GM08714 (cell line): Measurements from ENCODE around the gene PGRMC2.
"Not testable (repeated sequence)": the region's sequence is repeated elsewhere in the genome, so short reads cannot be mapped to it uniquely, and the experiment has no call there.

Experiments
- H3K4me3 ChIP-seq: fragments of 200-500 bp; sonication (Bioruptor generic); 2 replicates; pipeline ENCODE4 v1.5.1; 2014; ENCODE audit warnings: mild to moderate bottlenecking, low read length, inconsistent platforms
- ZNF274 ChIP-seq: IDR thresholded peaks from 2 replicates; pipeline ENCODE4 v1.6.1; 2012; ENCODE audit warnings: mild to moderate bottlenecking, low read depth, low read length

Gene PGRMC2

DNA sequence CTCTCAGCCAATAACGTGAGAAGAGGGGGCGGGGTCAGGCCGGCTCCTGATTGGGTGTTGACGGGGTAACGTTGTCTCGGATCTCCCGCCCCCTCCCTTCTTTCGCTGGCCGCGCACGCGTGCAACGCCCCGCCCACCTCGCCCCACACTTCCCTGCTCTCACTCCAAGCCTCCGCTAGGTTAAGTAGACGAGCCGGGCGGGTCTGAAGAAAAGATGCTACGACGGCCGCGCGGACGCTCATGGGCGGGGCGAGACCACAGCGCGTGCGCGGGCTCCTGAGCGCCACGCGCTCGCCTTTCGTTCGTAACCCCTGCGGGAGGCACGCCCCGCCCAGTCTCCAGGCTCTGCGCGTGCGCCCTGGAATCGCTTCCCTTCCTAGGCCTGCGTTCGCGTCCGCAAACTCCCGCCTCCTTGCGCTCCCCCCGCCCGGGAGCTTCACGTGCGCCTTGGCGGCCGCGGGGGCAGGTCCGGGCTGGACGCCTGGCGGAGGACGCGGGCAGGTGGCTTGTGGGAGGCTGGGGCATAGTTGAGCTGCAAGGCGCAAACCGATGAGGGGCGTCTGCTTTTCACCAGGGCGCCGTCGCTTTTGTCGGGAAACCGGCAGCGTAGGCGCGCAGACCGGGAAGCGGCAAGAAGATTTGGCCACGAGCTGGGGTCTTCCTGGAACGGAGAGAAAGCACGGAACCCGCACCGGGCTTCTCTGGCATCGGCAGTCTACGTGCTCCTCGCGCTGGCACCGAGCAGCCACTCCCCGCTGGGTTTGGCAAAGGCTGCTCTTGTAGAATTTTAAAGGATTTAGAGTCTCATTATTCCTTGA is 467 bp upstream of the PGRMC2 start:
- no peak for TF ChIP-seq ZNF274

DNA sequence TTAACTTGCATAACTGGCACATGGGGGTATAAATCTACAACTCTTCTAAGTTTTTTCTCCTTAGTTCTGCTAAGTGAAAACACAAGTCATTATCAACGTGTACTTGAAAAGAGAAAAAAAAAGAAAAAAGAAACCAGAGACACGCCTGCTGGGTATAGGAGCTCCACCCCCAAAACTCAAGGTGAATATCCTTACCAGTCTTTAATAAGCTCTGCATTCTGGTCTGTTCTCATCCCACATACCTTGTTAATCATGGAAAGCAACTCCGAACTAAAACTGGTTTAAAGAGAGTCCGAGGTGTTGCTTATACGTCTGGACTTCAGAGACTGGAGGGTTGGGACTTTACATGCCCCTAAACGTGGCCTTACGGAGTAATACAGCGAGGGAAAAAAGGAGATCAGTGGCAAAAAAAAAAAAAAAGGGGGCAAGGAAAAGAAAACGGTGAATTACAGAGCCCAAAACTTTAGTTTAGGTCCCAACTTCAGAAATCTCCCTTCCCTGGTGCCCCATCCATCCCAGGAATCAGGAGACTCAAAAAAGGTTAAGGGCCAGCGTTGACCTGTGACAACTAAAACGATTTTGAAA is 1.0 kb downstream of the PGRMC2 start:
- peak overlapping the region; percentile 97 for H3K4me3 ChIP-seq
- no peak for TF ChIP-seq ZNF274

More for the DNA sequence above, 467 bp upstream of the PGRMC2 start:
- H3K4me3 ChIP-seq, result peak overlapping the region; percentile 74

DNA sequence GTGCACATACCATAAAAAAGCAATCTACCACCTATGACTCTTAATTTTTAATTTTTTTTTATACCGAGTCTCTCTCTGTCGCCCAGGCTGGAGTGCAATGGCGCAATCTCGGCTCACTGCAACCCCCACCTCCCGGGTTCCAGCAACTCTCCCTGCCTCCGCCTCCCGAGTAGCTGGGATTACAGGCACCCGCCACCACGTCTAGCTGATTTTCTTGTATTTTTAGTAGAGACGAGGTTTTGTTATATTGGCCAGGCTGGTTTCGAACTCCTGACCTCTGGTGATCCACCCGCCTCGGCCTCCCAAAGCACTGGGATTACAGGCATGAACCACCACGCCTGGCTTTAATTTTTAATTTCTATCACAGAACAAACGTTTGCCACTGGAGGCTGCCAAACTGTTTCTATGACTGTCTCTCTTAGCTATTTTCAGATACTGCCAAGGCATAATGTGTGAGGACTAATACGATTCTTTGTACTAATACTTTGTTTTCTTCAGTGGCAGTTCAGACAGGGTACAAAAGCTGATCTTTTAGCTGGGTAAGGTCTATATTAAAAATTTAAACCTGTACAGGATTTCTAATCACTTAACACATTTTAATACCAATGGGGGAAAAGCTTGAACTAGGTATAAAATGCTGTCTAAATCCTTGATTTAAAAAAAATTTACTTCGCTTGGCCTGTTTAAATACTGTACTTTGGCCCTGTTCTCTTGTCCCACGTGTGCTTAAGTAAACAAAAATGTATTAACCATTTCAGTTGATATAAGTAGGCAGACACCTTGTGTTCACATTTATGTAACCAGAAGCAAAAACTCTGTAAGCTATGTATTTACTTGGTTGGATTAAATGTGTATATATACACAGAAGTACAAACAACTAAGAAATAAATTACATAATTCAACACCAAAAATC is 2.3 kb downstream of the PGRMC2 start:
- TF ChIP-seq ZNF274, result no peak
- H3K4me3 ChIP-seq, result peak overlapping the region; percentile 97; the same call in 1 of the 2 replicates

DNA sequence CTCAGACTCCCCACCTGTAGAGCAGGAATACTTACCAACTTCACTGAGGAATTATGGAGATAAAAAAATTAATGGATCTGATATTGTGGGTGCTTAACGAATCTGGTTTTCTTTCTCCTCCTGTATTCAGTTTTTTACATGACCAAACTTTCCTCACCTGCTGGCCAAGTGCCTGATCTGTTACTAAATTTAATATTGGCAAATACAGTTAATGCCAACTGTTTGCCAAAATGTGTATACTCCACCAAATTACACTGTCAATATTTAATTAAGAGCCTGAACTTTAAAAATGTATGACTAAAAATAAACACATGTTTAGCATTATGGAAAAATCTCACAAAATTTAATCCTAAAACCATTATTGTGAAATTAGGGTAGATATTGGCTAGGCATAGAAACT is 3.3 kb downstream of the PGRMC2 start:
- H3K4me3 ChIP-seq, result no peak overlapping the region
- no peak for TF ChIP-seq ZNF274

DNA sequence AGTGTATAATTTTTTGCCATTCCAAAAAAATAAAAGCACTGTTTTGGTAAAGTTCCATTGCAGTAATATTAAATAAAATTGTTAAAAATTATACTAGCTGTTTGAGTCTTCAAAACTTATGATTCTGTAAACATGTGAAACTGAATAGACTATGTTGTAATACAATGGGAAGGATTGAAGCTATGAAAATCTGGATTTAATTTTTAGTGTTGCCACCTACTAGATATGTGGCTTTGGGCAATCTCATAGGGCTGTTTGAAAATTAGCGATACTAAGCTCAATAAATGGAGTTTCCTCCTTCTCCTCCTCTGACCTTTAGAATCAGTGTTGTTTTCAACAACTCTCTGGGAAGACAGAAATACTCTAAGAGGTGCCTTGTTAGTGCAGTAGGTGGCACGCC is 4.5 kb downstream of the PGRMC2 start:
- no peak for TF ChIP-seq ZNF274
- H3K4me3 ChIP-seq, result no peak overlapping the region

DNA sequence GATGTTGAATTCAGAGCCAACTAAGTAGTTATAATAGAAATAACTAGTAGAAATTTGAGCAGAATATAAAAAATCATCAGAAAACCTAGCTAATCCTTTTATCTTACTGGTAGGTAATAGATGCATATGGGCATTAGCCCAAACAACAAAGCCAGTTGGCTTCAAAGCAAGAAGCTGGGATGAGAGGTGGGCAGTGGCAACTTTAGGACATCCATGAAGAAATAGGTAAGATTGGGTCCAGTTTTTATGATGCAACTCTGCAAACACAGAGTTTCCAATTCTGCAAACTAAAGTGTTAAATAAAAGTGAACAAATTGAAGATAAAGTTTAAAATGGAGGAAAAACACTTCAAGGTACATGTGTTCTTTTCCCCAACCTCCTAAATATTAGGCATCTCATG is 5.1 kb downstream of the PGRMC2 start:
- H3K4me3 ChIP-seq, result no peak overlapping the region
- no peak for TF ChIP-seq ZNF274

DNA sequence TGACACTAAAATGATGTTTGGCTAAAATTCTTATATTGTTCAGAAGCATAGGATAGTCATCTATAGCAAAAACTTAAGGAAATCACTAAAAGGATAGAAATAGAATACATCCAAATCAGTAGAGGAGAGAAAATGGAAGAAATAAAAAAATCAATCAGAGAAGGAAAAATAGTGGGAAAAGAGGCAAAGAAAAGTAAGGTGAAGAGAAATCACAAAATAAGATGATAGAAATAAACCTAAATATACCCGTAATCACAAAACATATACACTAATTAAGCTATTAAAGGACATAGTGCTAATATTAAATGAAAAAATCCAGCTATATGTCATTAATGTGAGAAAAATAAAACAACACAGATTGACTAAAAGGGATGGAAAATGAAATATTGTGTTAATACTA is 6.3 kb downstream of the PGRMC2 start:
- no peak overlapping the region for H3K4me3 ChIP-seq
- TF ChIP-seq ZNF274, result no peak

DNA sequence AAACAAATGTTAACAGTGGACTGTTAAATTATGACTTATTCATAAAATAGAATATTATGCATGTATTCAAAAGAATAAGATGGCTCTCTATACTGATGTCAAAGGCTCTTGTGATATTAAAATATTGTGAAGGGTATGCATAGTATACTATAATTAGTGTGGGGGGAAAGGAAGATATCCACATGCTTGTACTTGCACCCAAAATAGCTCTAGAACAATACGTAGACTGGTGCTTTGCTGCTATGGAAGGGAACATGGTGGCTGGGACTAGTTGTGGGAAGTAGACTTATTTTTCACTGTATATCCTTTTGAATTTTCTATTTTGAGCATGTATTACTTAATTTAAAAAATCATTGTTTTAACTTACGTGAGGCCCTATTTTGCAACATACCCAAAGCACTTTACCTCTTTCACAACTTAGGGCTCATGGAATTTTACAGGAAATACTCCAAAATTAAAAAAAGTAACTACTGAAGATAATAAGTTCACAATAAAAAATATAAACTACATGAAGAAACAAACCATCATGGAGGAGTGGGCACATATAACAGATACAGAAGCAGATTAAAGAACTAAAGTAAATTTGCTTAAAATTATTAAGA is 7.9 kb downstream of the PGRMC2 start:
- no peak for TF ChIP-seq ZNF274
- H3K4me3 ChIP-seq, result no peak overlapping the region

DNA sequence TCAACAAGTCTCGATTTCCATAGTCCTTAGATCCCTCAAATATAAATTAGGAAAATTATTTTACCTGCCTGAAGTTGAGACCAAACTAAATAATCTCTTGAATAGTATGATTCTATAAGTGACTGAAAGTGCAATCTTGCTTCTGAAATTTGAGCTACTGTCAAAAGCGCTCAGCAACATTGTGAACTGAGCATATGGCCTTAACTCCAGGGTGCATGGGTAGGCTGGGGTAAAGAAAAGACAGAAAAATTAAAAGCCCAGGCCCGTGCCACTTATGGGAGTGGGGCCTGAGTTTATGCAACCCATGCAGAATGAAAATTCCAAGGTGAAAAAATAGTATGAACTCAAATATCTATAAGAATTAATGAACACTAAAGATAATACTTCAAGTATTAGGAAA is 9.8 kb downstream of the PGRMC2 start:
- no peak for TF ChIP-seq ZNF274
- H3K4me3 ChIP-seq, result no peak overlapping the region

DNA sequence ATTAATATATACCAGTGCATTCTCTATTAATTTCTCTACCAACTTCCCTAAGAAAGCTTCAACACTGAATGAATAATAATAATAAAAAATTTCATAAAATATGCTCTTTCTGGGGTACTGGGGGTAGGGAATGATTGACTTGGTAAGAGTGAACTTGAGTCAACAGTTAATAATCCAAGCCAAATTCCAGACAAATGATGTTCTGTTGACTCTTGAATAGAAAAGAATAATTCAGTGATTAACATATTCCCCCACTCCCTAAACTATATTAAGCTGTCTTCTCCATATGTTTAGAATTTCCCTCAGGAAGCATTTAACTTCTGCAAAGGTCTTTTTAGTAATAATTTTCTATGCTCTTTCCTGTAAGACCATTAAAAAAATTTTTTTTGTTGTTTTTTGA is 12.3 kb downstream of the PGRMC2 start:
- no peak overlapping the region for H3K4me3 ChIP-seq
- no peak for TF ChIP-seq ZNF274

DNA sequence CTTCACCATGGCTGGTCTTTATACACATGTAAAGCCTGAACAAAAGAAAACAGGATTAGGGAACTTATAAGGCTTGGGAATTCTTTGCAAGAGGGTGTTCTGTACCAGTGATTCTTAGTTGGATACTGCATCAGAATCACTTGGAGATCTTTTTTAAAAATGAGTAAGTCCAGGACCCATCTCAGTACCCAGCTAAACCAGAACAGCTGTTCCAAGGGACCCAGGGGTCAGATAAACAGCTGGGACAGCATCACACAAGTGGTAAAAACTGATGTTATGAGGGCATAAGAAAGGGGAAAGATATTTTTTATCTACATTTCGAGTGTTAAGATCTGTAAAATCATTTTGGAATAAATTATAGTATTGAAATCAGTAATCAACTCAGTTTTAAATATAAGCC is 16.1 kb downstream of the PGRMC2 start:
- no peak overlapping the region for H3K4me3 ChIP-seq
- TF ChIP-seq ZNF274, result no peak

DNA sequence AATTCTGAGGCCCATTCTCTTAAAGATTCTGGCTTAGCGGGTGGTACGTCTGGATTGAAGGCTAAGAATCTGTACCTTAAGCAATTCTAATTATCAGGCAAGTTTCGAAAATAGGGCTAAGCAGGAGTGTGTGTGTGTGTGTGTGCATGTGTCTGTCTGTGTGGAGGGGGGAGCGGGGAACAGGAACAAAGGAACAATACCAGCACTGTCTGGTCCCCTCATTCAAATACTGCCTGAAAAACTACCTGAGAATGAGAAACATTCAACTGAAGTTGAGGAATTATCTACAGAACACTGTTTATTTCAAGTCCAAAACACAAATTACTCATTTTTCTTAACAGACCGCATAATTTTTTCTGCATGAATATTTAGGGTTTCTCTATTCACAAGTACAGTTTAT is 18.6 kb downstream of the PGRMC2 start:
- no peak overlapping the region for H3K4me3 ChIP-seq
- TF ChIP-seq ZNF274, result no peak

DNA sequence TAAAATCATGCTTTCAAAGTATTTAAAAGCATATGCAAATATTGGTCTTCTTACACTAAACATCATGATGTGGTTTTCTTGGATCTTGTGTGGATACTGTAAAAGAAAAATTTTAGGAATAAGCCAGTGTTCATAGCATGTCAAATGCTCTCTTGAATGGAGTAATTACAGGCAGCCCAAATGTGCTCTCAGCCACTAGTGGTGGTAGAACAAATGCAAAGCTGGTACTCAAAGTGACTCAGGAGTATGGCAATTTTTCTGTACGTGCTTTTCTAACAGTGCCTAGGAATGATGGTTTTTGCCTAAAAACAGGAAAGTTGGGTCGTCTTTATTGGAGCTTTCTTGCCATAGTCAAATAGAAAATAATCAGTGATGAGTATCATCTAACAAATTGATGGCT is 19.9 kb downstream of the PGRMC2 start:
- no peak for TF ChIP-seq ZNF274
- no peak overlapping the region for H3K4me3 ChIP-seq

DNA sequence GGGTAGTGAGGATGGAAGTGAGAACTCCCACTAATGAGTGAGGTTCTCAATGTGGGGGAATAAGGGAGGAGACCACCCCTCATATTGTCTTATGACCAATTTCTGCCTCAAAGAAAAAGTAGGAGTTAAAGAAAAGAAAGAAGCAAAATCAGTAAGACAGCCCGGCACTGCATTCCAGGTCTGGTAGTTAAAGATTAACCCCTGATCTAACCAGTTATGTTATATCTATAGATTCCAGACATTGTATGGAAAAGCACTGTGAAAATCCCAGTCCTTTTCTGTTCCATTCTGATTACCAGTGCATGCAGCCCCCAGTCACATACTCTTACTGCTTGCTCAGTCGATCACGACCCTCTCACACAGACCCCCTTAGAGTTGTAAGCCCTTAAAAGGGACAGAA is 20.4 kb downstream of the PGRMC2 start:
- not testable (repeated sequence) for H3K4me3 ChIP-seq

DNA sequence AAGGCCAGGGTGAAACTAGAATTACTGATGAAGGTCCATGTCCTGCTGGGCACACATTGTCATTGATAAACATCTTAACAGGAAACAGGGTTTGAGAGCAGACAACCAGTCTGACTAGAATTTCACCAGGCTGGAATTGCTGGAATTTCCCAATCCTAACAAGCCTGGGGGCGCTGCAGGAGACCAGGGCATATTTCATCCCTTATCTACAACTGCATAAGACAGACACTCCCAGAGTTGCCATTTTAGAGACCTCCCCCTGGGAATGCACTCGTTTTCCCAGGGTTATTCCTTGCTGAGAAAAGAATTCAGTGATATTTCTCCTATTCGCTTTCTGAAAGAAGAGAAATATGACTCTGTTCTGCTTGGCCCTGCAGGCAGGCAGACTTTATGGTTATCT is 22.1 kb downstream of the PGRMC2 start:
- H3K4me3 ChIP-seq, result not testable (repeated sequence)

DNA sequence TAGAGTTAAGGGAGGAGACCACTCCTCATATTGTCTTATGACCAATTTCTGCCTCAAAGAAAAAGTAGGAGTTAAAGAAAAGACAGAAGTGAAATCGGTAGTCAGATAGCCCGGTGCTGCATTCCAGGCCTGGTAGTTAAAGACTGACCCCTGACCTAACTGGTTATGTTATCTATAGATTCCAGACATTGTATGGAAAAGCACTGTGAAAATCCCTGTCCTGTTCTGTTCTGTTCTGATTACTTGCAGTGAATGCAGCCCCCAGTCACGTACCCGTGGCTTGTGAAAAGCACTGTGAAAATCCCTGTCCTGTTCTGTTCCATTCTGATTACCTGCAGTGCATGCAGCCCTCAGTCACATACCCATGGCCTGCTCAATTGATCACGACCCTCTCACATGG is 27.7 kb downstream of the PGRMC2 start:
- not testable (repeated sequence) for H3K4me3 ChIP-seq

DNA sequence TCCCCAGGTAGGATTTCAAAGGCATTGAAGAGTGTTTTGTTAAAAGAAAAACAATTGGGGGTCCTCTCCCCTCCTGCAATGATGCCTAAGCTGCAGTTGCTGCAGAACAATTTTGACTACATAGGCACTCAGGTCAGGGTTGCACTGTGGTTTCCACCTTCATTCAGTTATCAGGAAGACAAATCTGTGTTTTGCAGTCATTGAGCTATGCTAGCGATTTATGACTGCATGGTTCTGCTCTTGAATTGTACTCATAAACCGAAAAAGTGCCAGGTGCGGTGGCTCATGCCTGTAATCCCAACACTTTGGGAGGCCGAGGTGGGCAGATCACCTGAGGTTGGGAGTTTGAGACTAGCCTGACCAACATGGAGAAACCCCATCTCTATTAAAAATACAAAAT is 29.4 kb downstream of the PGRMC2 start:
- not testable (repeated sequence) for H3K4me3 ChIP-seq
